Mesendoderm (in vitro differentiated cells): Measurements from ENCODE around the gene ADARB2.

ENCODE experiments used
- DNase-seq: peaks from one replicate; pipeline ENCODE4 v3.0.0; 2013
- H2AK5ac ChIP-seq: 2 replicates; pipeline ENCODE4 v1.6.1; 2013; ENCODE audit warnings: low read length, inconsistent platforms
- H2BK120ac ChIP-seq: 2 replicates; pipeline ENCODE4 v1.6.1; 2013; ENCODE audit warnings: low read depth, mild to moderate bottlenecking, low read length, moderate library complexity, mixed read lengths
- H2BK15ac ChIP-seq: replicated peaks from 2 replicates; pipeline ENCODE4 v1.6.1; 2013; ENCODE audit warnings: low read depth, mild to moderate bottlenecking, moderate library complexity
- H2BK5ac ChIP-seq: 2 replicates; pipeline ENCODE4 v1.6.1; 2013; ENCODE audit warnings: low read length, inconsistent platforms
- H3K18ac ChIP-seq: 2 replicates; pipeline ENCODE4 v1.6.1; 2013; ENCODE audit warnings: mild to moderate bottlenecking, low read length, mixed read lengths
- H3K23ac ChIP-seq: one replicate; pipeline ENCODE4 v1.6.1; 2013; ENCODE audit warnings: low read length
- H3K27ac ChIP-seq: 2 replicates; pipeline ENCODE4 v1.5.1; 2013; ENCODE audit warnings: low read depth, mild to moderate bottlenecking, inconsistent platforms, low read length, moderate library complexity
- H3K27me3 ChIP-seq: 2 replicates; pipeline ENCODE4 v1.6.1; 2013; ENCODE audit warnings: low read length, control low read depth, mild to moderate bottlenecking, inconsistent platforms; ENCODE audit not compliant: insufficient read depth, poor library complexity
- H3K36me3 ChIP-seq: 2 replicates; pipeline ENCODE4 v1.6.1; 2013; ENCODE audit warnings: low read length, inconsistent platforms; ENCODE audit not compliant: control insufficient read depth, insufficient read depth
- H3K4ac ChIP-seq: one replicate; pipeline ENCODE4 v1.6.1; 2013; ENCODE audit warnings: low read depth, mild to moderate bottlenecking, low read length, moderate library complexity
- H3K4me1 ChIP-seq: 2 replicates; pipeline ENCODE4 v1.6.1; 2013; ENCODE audit warnings: low read depth, low read length, inconsistent platforms; ENCODE audit not compliant: control insufficient read depth
- H3K4me2 ChIP-seq: 2 replicates; pipeline ENCODE4 v1.6.1; 2013; ENCODE audit warnings: low read length
- H3K4me3 ChIP-seq: 2 replicates; pipeline ENCODE4 v1.5.1; 2013; ENCODE audit warnings: mild to moderate bottlenecking, low read length
- H3K56ac ChIP-seq: one replicate; pipeline ENCODE4 v1.6.1; 2013; ENCODE audit warnings: low read length
- H3K79me1 ChIP-seq: 2 replicates; pipeline ENCODE4 v1.6.1; 2013; ENCODE audit warnings: low read length, inconsistent platforms
- H3K79me2 ChIP-seq: 2 replicates; pipeline ENCODE4 v1.6.1; 2013; ENCODE audit warnings: mild to moderate bottlenecking, low read length; ENCODE audit not compliant: control insufficient read depth, insufficient read depth
- H3K9ac ChIP-seq: 2 replicates; pipeline ENCODE4 v1.6.1; 2013; ENCODE audit warnings: low read length, inconsistent platforms
- H4K5ac ChIP-seq: one replicate; pipeline ENCODE4 v1.6.1; 2013; ENCODE audit warnings: low read length
- H4K8ac ChIP-seq: one replicate; pipeline ENCODE4 v1.6.1; 2013; ENCODE audit warnings: low read depth, mild to moderate bottlenecking, control low read depth, low read length, moderate library complexity
- WGBS: extraction: QIAGEN DNeasy Blood & Tissue Kit; methylation state at CpG from one replicate; pipeline ENCODE4 v1.1.7; 2013; ENCODE audit warnings: low lambda C conversion rate, missing lambda C conversion rate; ENCODE audit not compliant: insufficient coverage; ENCODE audit errors: extremely low coverage; 5-methylcytosine and 5-hydroxymethylcytosine counted together

The ADARB2 gene

DNA sequence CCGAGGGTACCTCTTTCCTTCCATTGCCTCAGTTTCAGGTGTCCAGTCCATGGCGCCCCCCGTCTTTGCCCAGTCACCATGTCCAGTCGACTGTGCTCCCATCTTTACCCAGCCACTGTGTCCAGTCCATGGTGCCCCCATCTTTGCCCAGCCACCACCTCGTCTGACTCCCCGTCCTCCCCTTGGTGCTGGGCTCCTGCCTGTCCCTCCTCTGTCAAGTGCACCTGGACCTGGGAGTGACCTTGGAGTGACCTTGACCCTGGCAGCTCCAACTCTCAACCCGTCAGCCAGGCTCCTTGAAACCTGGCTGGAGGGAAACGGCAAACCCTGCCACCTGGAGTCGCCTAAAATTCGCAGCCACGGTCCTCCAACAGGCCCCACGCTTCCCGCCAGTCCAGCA is 180.2 kb downstream of the ADARB2 start:
- H2AK5ac ChIP-seq, result no peak overlapping the region
- no peak overlapping the region for H3K4me2 ChIP-seq
- no peak overlapping the region for H3K27ac ChIP-seq
- no peak overlapping the region for H3K23ac ChIP-seq
- H2BK120ac ChIP-seq, result no peak overlapping the region
- no peaks in the 10 kb centered on the region for H3K79me1 ChIP-seq
- H3K27me3 ChIP-seq, result no peaks in the 10 kb centered on the region
- H3K79me2 ChIP-seq, result no peaks in the 10 kb centered on the region
- WGBS, result no CpG with 5 or more reads among the region's 13 CpGs
- no peak overlapping the region for H4K8ac ChIP-seq
- no peak overlapping the region for H4K5ac ChIP-seq
- no peak for DNase-seq
- no peak overlapping the region for H3K56ac ChIP-seq
- H3K4ac ChIP-seq, result no peak overlapping the region
- no peak overlapping the region for H2BK15ac ChIP-seq
- no peak overlapping the region for H3K9ac ChIP-seq
- H2BK5ac ChIP-seq, result no peak overlapping the region
- no peak overlapping the region for H3K18ac ChIP-seq
- H3K36me3 ChIP-seq, result no peaks in the 10 kb centered on the region
- H3K4me1 ChIP-seq, result no peaks in the 10 kb centered on the region
- H3K4me3 ChIP-seq, result no peak overlapping the region

DNA sequence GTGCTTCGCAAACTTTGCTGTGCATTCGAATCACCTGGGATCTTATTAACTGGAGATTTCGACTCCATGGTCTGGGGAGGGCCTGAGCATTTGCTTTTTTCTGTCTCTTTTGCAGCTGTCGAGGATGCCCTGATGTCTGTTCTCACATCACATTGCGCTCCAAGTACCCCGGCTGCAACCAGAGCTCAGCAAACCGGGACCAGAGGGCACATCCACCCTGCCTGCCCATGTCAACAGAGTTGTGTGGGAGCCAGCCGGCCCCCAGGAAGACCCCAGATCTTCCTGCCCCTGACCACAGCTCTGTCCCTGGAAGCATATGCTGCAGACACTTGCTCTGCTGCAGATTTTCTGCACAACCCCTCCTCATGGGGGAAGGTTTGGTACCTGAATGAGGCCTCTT is 180.8 kb downstream of the ADARB2 start:
- no CpG with 5 or more reads among the region's 8 CpGs for WGBS
- no peaks in the 10 kb centered on the region for H3K4me1 ChIP-seq
- no peak for DNase-seq

GRCh38 chr10:1553951-1554350 is 183.4 kb downstream of the ADARB2 start:
- H2BK120ac ChIP-seq, result no peak overlapping the region
- no peaks in the 10 kb centered on the region for H3K27me3 ChIP-seq
- no peak overlapping the region for H2BK15ac ChIP-seq
- H3K56ac ChIP-seq, result no peak overlapping the region
- no peaks in the 10 kb centered on the region for H3K4me1 ChIP-seq
- no CpG with 5 or more reads among the region's 7 CpGs for WGBS
- H2AK5ac ChIP-seq, result no peak overlapping the region
- no peak overlapping the region for H2BK5ac ChIP-seq
- H3K79me2 ChIP-seq, result no peaks in the 10 kb centered on the region
- no peak for DNase-seq
- H3K23ac ChIP-seq, result no peak overlapping the region
- H3K36me3 ChIP-seq, result no peaks in the 10 kb centered on the region
- H3K4me3 ChIP-seq, result no peak overlapping the region
- no peak overlapping the region for H3K4ac ChIP-seq
- no peak overlapping the region for H4K5ac ChIP-seq
- no peak overlapping the region for H3K27ac ChIP-seq
- H3K18ac ChIP-seq, result no peak overlapping the region
- H3K9ac ChIP-seq, result no peak overlapping the region
- H3K79me1 ChIP-seq, result no peaks in the 10 kb centered on the region
- no peak overlapping the region for H4K8ac ChIP-seq
- no peak overlapping the region for H3K4me2 ChIP-seq

More for the DNA sequence above, 180.8 kb downstream of the ADARB2 start:
- no peak overlapping the region for H2AK5ac ChIP-seq
- H2BK15ac ChIP-seq, result no peak overlapping the region
- no peaks in the 10 kb centered on the region for H3K36me3 ChIP-seq
- no peaks in the 10 kb centered on the region for H3K79me2 ChIP-seq
- H4K8ac ChIP-seq, result no peak overlapping the region
- no peak overlapping the region for H2BK120ac ChIP-seq
- H3K4me2 ChIP-seq, result no peak overlapping the region
- H3K27ac ChIP-seq, result no peak overlapping the region
- H3K4ac ChIP-seq, result no peak overlapping the region
- H3K79me1 ChIP-seq, result no peaks in the 10 kb centered on the region
- H3K18ac ChIP-seq, result no peak overlapping the region
- H3K23ac ChIP-seq, result no peak overlapping the region
- no peaks in the 10 kb centered on the region for H3K27me3 ChIP-seq
- no peak overlapping the region for H3K9ac ChIP-seq
- H3K56ac ChIP-seq, result no peak overlapping the region
- no peak overlapping the region for H2BK5ac ChIP-seq
- H3K4me3 ChIP-seq, result no peak overlapping the region
- no peak overlapping the region for H4K5ac ChIP-seq

GRCh38 chr10:1552881-1553670 is 184.2 kb downstream of the ADARB2 start:
- H3K9ac ChIP-seq, result no peak overlapping the region
- no peak overlapping the region for H2BK120ac ChIP-seq
- no peak for DNase-seq
- no peak overlapping the region for H3K18ac ChIP-seq
- no peaks in the 10 kb centered on the region for H3K27me3 ChIP-seq
- H3K4me2 ChIP-seq, result no peak overlapping the region
- no peak overlapping the region for H4K8ac ChIP-seq
- H2BK5ac ChIP-seq, result no peak overlapping the region
- no peaks in the 10 kb centered on the region for H3K79me2 ChIP-seq
- H3K4ac ChIP-seq, result no peak overlapping the region
- H3K56ac ChIP-seq, result no peak overlapping the region
- no peak overlapping the region for H4K5ac ChIP-seq
- WGBS, result no CpG with 5 or more reads among the region's 30 CpGs
- no peak overlapping the region for H3K4me3 ChIP-seq
- no peak overlapping the region for H2AK5ac ChIP-seq
- no peak overlapping the region for H3K23ac ChIP-seq
- no peak overlapping the region for H3K27ac ChIP-seq
- H3K4me1 ChIP-seq, result no peaks in the 10 kb centered on the region
- H3K79me1 ChIP-seq, result no peaks in the 10 kb centered on the region
- no peaks in the 10 kb centered on the region for H3K36me3 ChIP-seq
- no peak overlapping the region for H2BK15ac ChIP-seq

DNA sequence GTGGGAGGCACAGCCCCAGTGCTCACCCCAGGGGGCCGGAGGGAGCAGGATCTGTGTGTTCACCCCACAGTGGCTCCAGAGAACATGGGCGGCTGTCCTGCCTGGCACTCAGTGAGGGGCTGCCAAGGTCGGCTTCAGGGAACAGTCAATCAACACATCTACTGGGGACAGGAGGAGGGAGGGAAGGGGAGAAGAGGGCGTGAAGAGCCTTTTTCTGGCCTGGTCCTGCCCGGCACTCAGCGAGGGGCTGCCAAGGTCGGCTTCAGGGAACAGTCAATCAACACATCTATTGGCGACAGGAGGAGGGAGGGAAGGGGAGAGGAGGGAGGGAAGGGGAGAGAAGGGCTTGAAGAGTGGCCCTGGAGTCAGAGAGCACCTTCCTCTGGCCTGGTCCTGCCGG is 184.9 kb downstream of the ADARB2 start:
- WGBS, result no CpG with 5 or more reads among the region's 9 CpGs
- no peaks in the 10 kb centered on the region for H3K36me3 ChIP-seq
- H3K27ac ChIP-seq, result no peak overlapping the region

More for the DNA sequence above, 184.9 kb downstream of the ADARB2 start:
- no peak overlapping the region for H2AK5ac ChIP-seq
- no peaks in the 10 kb centered on the region for H3K79me2 ChIP-seq
- no peak overlapping the region for H3K4me2 ChIP-seq
- no peak overlapping the region for H2BK15ac ChIP-seq
- H3K4ac ChIP-seq, result no peak overlapping the region
- no peak overlapping the region for H4K5ac ChIP-seq
- H3K4me3 ChIP-seq, result no peak overlapping the region
- no peak overlapping the region for H2BK5ac ChIP-seq
- no peak overlapping the region for H4K8ac ChIP-seq
- no peak for DNase-seq
- no peak overlapping the region for H3K23ac ChIP-seq
- H3K4me1 ChIP-seq, result no peaks in the 10 kb centered on the region
- no peak overlapping the region for H3K18ac ChIP-seq
- no peak overlapping the region for H3K9ac ChIP-seq
- no peak overlapping the region for H2BK120ac ChIP-seq
- H3K56ac ChIP-seq, result no peak overlapping the region
- no peaks in the 10 kb centered on the region for H3K27me3 ChIP-seq
- H3K79me1 ChIP-seq, result no peaks in the 10 kb centered on the region
